H1 (cell line): ENCODE results near the gene SIMC1.

Experiments
- CBX5 ChIP-seq: fragments of 300-800, 300-1000 bp; sonication (generic); IDR thresholded peaks from 2 replicates; pipeline ENCODE4 v1.7.1; 2016; ENCODE audit warnings: antibody characterized with exemption, low read length, low read depth
- EP300 ChIP-seq, 2 experiments: IDR thresholded peaks; 1 replicate in 1 of 2; 2 replicates in 1 of 2; pipeline ENCODE4 v1.6.1; 2011 to 2012; ENCODE audit warnings: low read depth in 2 of 2, low read length in 2 of 2, mild to moderate bottlenecking in 2 of 2, borderline replicate concordance in 1 of 2, inconsistent platforms in 1 of 2, moderate library complexity in 1 of 2
- EZH2 ChIP-seq: fragments of 200-600 bp; sonication (generic); IDR thresholded peaks from 2 replicates; pipeline ENCODE4 v1.7.1; 2012; ENCODE audit warnings: low read depth, mild to moderate bottlenecking, moderate library complexity, low read length, inconsistent platforms; ENCODE audit not compliant: severe bottlenecking
- JUND ChIP-seq: IDR thresholded peaks from 2 replicates; pipeline ENCODE4 v1.6.1; 2011; ENCODE audit warnings: mild to moderate bottlenecking, improper control_type of control experiment, low read length
- POLR2A ChIP-seq, 2 experiments: IDR thresholded peaks; 1 replicate in 1 of 2; 2 replicates in 1 of 2; pipeline ENCODE4 v1.6.1; 2011; ENCODE audit warnings: low read depth in 2 of 2, low read length in 2 of 2, mild to moderate bottlenecking in 2 of 2; ENCODE audit errors: control extremely low read depth in 1 of 2
- POLR2AphosphoS5 ChIP-seq: IDR thresholded peaks from 2 replicates; pipeline ENCODE4 v1.6.1; 2011; ENCODE audit warnings: low read depth, low read length
- POU5F1 ChIP-seq: IDR thresholded peaks from 2 replicates; pipeline ENCODE4 v1.6.1; 2011; ENCODE audit warnings: low read depth, mild to moderate bottlenecking, low read length, moderate library complexity
- RBBP5 ChIP-seq: IDR thresholded peaks from 2 replicates; pipeline ENCODE4 v1.7.1; 2012; ENCODE audit warnings: low read depth, mild to moderate bottlenecking, inconsistent platforms, low read length, moderate library complexity, borderline replicate concordance
- SRF ChIP-seq: IDR thresholded peaks from 2 replicates; pipeline ENCODE4 v1.6.1; 2011; ENCODE audit warnings: mild to moderate bottlenecking, low read depth, low read length, moderate library complexity
- TF ChIP-seq, protein P1 (sequence below), 3 experiments: IDR thresholded peaks; 1 replicate in 2 of 3; 2 replicates in 1 of 3; pipeline versions ENCODE4 v1.5.1 to v1.6.1; 2011; ENCODE audit warnings: low read length in 3 of 3, mild to moderate bottlenecking in 3 of 3, inconsistent platforms in 2 of 3, low read depth in 1 of 3, moderate library complexity in 1 of 3; ENCODE audit not compliant: insufficient read depth in 1 of 3; ENCODE audit errors: control extremely low read depth in 1 of 3
- TF ChIP-seq, protein P2 (sequence below): IDR thresholded peaks from 2 replicates; pipeline ENCODE4 v1.6.1; 2011; ENCODE audit warnings: low read depth, mild to moderate bottlenecking, low read length; ENCODE audit not compliant: insufficient read depth

DNA sequence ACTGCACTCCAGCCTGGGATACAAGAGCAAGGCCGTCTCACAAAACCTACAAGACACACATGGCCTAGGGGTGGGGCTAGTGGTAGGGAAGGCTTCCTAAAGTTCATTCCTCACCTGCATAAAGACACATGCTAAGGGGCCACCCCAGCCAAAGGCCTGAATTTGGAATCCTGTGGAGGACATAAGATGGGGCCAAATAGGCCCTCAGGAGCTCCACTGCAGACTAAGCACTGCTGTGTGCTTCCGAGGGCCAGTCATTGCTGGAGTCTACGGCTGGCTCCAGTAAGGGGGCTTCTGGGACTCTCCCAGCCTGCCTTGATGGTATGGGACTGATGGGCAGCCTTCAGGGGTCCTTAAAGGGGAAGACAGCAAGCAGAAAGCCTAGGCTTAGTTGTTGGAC, 144.5 kb downstream of the SIMC1 start:
- TF ChIP-seq POU5F1 (no peak), EZH2 (no peak), SRF (no peak), RBBP5 (no peak), POLR2AphosphoS5 (no peak), EP300 (IDR thresholded peaks at IDR 0.05; ENCODE audit: borderline replicate concordance in 1 of 2, low read depth in 2 of 2, low read length in 2 of 2) (no peak), POLR2A (IDR thresholded peaks at IDR 0.05; ENCODE audit: control extremely low read depth in 1 of 2, low read depth in 2 of 2, low read length in 2 of 2) (no peak), JUND (no peak), CBX5 (no peak)
- TF ChIP-seq, protein P1, sequence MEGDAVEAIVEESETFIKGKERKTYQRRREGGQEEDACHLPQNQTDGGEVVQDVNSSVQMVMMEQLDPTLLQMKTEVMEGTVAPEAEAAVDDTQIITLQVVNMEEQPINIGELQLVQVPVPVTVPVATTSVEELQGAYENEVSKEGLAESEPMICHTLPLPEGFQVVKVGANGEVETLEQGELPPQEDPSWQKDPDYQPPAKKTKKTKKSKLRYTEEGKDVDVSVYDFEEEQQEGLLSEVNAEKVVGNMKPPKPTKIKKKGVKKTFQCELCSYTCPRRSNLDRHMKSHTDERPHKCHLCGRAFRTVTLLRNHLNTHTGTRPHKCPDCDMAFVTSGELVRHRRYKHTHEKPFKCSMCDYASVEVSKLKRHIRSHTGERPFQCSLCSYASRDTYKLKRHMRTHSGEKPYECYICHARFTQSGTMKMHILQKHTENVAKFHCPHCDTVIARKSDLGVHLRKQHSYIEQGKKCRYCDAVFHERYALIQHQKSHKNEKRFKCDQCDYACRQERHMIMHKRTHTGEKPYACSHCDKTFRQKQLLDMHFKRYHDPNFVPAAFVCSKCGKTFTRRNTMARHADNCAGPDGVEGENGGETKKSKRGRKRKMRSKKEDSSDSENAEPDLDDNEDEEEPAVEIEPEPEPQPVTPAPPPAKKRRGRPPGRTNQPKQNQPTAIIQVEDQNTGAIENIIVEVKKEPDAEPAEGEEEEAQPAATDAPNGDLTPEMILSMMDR (IDR thresholded peaks at IDR 0.05; ENCODE audit: control extremely low read depth in 1 of 3, insufficient read depth in 1 of 3, low read depth in 1 of 3, low read length in 3 of 3) = no peak
- TF ChIP-seq, protein P2, sequence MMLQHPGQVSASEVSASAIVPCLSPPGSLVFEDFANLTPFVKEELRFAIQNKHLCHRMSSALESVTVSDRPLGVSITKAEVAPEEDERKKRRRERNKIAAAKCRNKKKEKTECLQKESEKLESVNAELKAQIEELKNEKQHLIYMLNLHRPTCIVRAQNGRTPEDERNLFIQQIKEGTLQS = no peak
